Activated T-cell treated with anti-CD3 and anti-CD28 coated beads, Interleukin-2, amount 50 U/mL, for 72 hours (primary cell): ENCODE results near the gene CLEC18A. TPM values are rescaled to one million over a fixed set of nuclear protein-coding genes. Genes with fewer than 3 reads are reported as not detected.
"Not testable (repeated sequence)": the region's sequence is repeated elsewhere in the genome, so short reads cannot be mapped to it uniquely, and the experiment has no call there.

ENCODE experiments used
- ATAC-seq, 2 donors: fragments of 150-1000 bp; cut with Tn5 transposase; replicated peaks in 1 of 2; 2 replicates each; pipeline ENCODE4 v1.10.0; 2021; ENCODE audit warnings: moderate library complexity in 2 of 2, mild to moderate bottlenecking in 1 of 2
- DNase-seq, 2 donors: peaks; one replicate each; pipeline ENCODE4 v3.0.0; 2021 to 2022; ENCODE audit warnings: mixed read lengths in 1 of 2
- H3K27ac Mint-ChIP-seq: one replicate; pipeline ENCODE4 v1.8.0; 2022; ENCODE audit warnings: mild to moderate bottlenecking, moderate library complexity, mixed read lengths
- H3K27me3 Mint-ChIP-seq: one replicate; pipeline ENCODE4 v1.8.0; 2022; ENCODE audit warnings: low read depth, mixed read lengths
- H3K36me3 Mint-ChIP-seq, 2 donors: one replicate each; pipeline ENCODE4 v1.8.0; 2022; ENCODE audit warnings: mixed read lengths in 2 of 2, mild to moderate bottlenecking in 1 of 2; ENCODE audit not compliant: insufficient read depth in 2 of 2
- H3K4me1 Mint-ChIP-seq: one replicate; pipeline ENCODE4 v1.8.0; 2022; ENCODE audit warnings: low read depth, mixed read lengths
- H3K4me3 Mint-ChIP-seq, 2 donors: one replicate each; pipeline ENCODE4 v1.8.0; 2022; ENCODE audit warnings: mild to moderate bottlenecking in 2 of 2, mixed read lengths in 2 of 2, moderate library complexity in 2 of 2
- H3K9me3 Mint-ChIP-seq, 2 donors: one replicate each; pipeline ENCODE4 v1.8.0; 2022; ENCODE audit warnings: mixed read lengths in 2 of 2
- total RNA-seq, 2 donors: library from RNA; stranded (reverse); gene quantifications; one replicate each; pipeline ENCODE4 v1.2.3, GENCODE V29; 2022

The CLEC18A gene
- total RNA-seq, result 1 to 10 TPM; 1.6 to 2.2 TPM

DNA sequence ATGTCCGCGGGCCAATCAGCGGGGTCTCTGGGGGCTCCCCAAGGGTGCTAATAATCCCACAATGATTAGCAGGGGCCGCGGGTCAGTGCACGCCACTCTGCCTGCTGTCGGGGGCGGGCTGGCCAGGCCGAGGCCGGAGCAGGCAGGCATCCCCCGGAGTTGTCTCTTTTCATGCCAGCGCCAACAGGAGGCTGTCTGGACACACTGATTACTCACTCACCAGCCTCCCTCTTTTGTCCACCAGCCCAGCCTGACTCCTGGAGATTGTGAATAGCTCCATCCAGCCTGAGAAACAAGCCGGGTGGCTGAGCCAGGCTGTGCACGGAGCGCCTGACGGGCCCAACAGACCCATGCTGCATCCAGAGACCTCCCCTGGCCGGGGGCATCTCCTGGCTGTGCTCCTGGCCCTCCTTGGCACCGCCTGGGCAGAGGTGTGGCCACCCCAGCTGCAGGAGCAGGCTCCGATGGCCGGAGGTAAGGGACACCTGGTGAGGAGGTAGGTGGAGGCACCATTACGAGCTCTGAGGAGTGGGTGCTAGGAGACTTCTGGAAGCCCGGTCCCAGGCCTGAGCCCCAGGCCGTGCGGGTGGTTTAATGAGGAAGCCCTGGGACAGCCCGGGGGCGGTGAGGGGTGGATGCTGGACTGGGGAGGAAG is at the start of gene CLEC18A:
CLEC18A (plus strand) TSS at position 318 of the 655 bp plus-strand sequence; CDS start at position 351, 33 bp downstream.
- not testable (repeated sequence) for H3K36me3 Mint-ChIP-seq, H3K4me1 Mint-ChIP-seq, H3K27ac Mint-ChIP-seq, H3K9me3 Mint-ChIP-seq, H3K4me3 Mint-ChIP-seq, ATAC-seq, DNase-seq, H3K27me3 Mint-ChIP-seq

DNA sequence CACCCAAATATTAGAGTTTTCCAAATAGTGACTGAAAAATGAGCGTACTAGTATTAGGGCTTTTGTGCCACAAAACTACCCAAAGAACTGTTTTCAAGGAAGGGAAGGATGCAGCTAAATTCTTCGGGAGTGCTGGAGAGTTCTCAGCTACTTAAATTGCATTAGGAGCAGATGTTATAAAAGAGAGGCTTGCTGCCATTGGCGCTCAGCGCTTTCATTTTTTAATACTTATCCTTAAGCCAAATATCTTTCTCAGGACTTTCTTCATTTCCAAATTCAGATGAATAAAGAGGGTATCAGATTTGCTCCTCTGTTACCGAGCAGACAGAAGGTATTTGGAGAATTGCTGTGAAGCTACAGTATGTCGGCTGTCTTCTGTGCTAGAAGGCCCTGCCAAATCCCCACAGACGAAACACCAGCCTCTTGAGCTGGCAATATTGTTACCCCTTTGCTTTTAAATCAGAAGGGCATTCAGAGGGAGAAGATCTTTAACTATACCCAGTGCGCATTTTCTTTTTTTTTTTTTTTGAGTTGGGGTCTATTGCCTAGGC is 47.2 kb upstream of the CLEC18A start:
- no peak for DNase-seq
- Mint-ChIP-seq H3K27me3 (no peaks in the 10 kb centered on the region), H3K9me3 (no peaks in the 10 kb centered on the region), H3K4me1 (no peaks in the 10 kb centered on the region), H3K36me3 (no peaks in the 10 kb centered on the region), H3K27ac (no peak overlapping the region), H3K4me3 (no peak overlapping the region)
- no peak for ATAC-seq

DNA sequence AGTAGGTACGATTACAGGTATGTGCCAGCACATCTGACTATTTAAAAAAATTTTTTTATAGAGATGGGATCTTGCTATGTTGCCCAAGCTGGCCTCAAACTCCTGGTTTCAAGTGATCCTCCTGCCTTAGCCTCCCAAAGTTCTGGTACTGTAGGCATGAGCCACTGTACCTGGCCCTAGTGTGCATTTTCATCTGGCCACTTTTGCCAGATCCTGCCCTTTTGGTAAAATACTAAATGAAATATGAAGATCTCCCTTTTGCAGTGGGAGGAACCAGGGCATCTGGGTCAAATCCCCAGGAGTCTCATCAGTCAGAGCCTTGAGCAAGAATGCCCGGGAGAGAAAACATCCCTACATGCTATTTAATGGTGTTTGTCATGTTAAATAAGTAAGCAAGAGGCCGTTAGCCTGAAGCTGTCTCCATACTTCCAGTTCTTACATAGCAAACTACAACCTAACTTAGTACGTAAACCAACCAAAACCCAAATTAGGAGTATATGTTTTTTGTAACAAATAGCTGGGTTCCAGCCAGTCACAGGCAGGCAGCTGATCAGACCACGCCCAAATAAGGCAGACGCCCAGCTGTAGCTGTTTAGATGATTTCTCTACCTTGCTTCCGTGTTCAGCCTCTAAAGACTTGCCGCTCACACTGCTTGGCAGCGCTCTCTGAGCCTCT is 46.5 kb upstream of the CLEC18A start:
- no peak for ATAC-seq
- DNase-seq, result no peak
- no peak overlapping the region for H3K27ac Mint-ChIP-seq
- H3K4me1 Mint-ChIP-seq, result no peaks in the 10 kb centered on the region
- H3K36me3 Mint-ChIP-seq, result no peaks in the 10 kb centered on the region
- H3K4me3 Mint-ChIP-seq, result no peak overlapping the region
- H3K9me3 Mint-ChIP-seq, result no peaks in the 10 kb centered on the region
- no peaks in the 10 kb centered on the region for H3K27me3 Mint-ChIP-seq

DNA sequence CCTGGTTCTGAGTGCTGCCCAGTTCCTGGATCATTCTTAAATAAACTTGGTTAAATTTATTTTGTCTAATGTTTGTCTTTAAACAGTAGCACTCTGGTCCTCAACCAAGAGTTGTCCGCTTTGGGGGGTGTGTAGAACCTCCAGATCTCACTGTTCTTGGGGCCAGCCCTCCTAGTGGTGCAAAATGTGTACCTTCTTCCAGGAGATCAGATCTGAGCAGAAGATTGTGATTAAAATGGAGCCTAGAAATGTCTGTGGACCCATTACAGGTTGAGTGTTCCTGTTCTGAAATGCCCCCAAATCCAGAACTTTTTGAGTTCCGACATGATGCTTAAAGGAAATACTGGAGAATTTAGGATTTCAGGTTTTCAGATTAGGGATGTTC is 46.0 kb upstream of the CLEC18A start:
- Mint-ChIP-seq H3K27me3 (no peaks in the 10 kb centered on the region), H3K9me3 (no peaks in the 10 kb centered on the region), H3K4me3 (no peak overlapping the region), H3K36me3 (peaks cover 0 to 2% of the 10 kb centered on the region in 2 donors), H3K27ac (no peak overlapping the region), H3K4me1 (no peaks in the 10 kb centered on the region)
- ATAC-seq (no peak), DNase-seq (no peak)

DNA sequence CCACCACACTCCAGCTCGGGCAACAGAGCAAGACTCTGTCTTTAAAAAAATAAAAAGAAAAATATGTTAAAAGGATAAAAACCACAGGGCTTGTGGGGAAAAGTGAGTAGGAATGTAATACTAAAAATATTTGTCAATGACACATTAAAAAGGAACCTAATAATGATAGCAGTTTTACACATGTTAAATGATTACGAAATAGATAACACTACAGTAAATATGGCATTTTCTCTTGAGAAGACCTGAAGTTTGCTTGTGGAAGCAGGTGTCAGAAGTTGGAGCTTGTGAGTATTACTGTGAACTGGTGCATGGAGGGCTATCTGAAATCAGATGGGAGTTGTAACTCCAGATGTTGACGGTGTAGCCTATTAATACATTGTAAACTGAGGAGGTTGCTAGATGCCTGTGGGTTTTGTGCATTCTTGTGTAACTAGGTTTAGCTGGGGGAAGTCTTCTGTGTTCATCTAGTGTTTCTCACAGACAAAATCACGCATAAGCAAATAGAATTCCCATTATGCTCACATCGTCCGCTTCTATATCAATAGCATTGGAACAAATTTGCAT is 44.2 kb upstream of the CLEC18A start:
- ATAC-seq (no peak), DNase-seq (no peak)
- no peaks in the 10 kb centered on the region for H3K4me1 Mint-ChIP-seq
- no peaks in the 10 kb centered on the region for H3K9me3 Mint-ChIP-seq
- no peaks in the 10 kb centered on the region for H3K27me3 Mint-ChIP-seq
- H3K36me3 Mint-ChIP-seq, result peaks cover 2 to 3% of the 10 kb centered on the region in 2 donors
- H3K4me3 Mint-ChIP-seq, result no peak overlapping the region
- H3K27ac Mint-ChIP-seq, result no peak overlapping the region

DNA sequence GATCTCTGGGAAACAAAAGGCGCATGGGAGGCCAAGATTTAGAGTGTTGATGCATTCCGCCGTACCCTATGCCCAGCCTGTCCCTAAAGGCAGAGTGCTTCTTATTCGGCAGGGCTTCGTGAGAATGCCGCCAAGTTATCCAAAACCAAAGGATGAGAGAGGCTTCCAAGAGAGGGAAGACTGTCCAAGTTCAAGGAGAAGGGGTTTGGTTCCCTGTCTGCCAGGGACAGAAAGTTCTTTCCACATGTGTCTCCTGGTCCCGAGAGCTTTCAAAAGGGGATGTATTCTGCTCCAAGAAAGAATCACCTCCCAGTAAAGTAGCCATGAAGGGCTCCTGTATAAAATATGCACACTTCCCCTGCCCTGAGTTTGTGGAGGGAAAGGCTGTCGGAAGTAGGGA is 42.1 kb upstream of the CLEC18A start:
- no peak for DNase-seq
- no peaks in the 10 kb centered on the region for H3K27me3 Mint-ChIP-seq
- no peak overlapping the region for H3K27ac Mint-ChIP-seq
- no peaks in the 10 kb centered on the region for H3K9me3 Mint-ChIP-seq
- H3K36me3 Mint-ChIP-seq, result peaks cover 2 to 3% of the 10 kb centered on the region in 2 donors
- no peak for ATAC-seq
- no peak overlapping the region for H3K4me3 Mint-ChIP-seq
- H3K4me1 Mint-ChIP-seq, result no peaks in the 10 kb centered on the region

DNA sequence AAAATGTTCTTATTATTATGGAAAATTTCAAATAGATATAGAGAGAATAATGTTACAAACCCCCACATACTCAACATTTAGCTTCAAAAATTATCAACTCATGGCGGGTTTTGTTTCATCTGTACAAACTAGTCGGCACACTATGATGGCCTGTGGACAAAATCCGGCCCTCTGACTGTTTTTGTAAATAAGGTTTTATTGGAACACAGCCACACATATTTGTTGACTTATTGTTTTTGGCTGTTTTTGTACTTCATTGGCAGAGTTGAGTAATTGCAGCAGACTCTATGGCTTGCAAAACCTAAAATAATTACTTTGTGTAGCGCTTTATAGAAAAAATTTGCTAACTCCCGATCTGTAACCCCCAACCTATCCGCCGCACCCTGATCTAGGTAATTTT is 41.4 kb upstream of the CLEC18A start:
- Mint-ChIP-seq H3K4me3 (no peak overlapping the region), H3K27me3 (no peaks in the 10 kb centered on the region), H3K4me1 (no peaks in the 10 kb centered on the region), H3K27ac (no peak overlapping the region), H3K9me3 (no peaks in the 10 kb centered on the region), H3K36me3 (peaks cover 2 to 3% of the 10 kb centered on the region in 2 donors)
- no peak for ATAC-seq
- DNase-seq, result no peak

DNA sequence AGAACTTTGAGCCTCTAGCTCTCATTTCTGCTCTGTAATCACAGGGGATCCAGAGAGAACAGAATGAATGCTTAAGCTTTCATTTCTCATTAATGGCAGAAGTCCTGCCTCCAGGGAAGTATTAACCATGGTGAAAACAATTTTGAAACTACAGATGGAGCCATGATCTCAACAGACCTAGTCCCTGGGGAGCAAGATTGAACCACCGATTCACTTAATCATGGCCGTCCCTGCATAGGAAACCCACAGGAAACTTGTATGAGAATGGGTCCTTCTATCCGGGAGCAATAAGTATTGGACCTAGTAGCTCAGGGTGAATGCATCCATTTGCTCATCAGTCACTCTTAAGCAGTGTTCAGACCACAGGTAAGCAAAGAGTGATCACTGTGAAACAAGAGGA is 40.2 kb upstream of the CLEC18A start:
- Mint-ChIP-seq H3K36me3 (peaks cover 2 to 3% of the 10 kb centered on the region in 2 donors), H3K27ac (no peak overlapping the region), H3K27me3 (no peaks in the 10 kb centered on the region), H3K4me1 (no peaks in the 10 kb centered on the region), H3K4me3 (no peak overlapping the region), H3K9me3 (no peaks in the 10 kb centered on the region)
- ATAC-seq, result no peak
- DNase-seq, result no peak

DNA sequence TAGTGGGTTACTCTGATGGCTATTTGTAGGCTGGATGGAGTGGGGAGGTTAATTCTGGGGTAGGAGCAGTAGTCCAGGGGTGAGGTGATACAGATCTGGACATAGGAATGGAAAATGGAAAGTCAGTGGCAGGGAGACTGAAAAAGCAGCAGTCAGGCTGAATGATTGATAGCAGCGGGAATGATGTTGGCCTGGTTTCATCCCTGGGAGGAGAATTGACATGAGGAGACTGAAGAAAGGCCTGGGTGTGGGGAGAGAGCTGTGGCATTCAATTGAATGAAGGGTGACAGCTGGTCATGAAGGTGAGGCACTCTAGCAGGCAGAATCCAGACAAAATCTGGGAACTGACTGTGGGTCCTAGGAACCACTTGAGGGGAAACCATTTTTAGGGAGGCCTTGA is 34.7 kb upstream of the CLEC18A start:
- DNase-seq (no peak), ATAC-seq (no peak)
- no peaks in the 10 kb centered on the region for H3K4me1 Mint-ChIP-seq
- H3K9me3 Mint-ChIP-seq, result no peaks in the 10 kb centered on the region
- H3K27ac Mint-ChIP-seq, result no peak overlapping the region
- H3K4me3 Mint-ChIP-seq, result no peak overlapping the region
- H3K36me3 Mint-ChIP-seq, result no peaks in the 10 kb centered on the region
- no peaks in the 10 kb centered on the region for H3K27me3 Mint-ChIP-seq

DNA sequence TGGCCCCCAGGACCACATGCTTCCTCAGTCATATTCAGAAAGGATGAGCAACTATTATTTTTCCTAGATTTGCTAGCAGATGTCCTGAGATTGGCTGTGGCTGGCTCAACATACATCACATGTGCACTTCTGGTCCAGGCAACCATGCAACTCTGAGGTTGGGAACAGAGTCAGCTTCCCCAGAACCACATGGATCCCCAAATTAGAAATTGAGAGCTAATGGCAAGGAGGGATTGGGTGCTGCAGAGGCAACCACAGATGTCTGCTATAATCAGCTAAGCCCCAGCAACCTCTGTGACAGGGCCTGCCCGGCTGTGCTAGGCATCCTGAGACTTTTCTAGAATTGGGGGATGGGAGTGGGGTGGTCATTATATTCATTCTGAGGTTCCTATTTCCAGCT is 33.8 kb upstream of the CLEC18A start:
- no peaks in the 10 kb centered on the region for H3K4me1 Mint-ChIP-seq
- no peak overlapping the region for H3K4me3 Mint-ChIP-seq
- no peak for DNase-seq
- no peak overlapping the region for H3K27ac Mint-ChIP-seq
- H3K36me3 Mint-ChIP-seq, result no peaks in the 10 kb centered on the region
- H3K9me3 Mint-ChIP-seq, result no peaks in the 10 kb centered on the region
- no peaks in the 10 kb centered on the region for H3K27me3 Mint-ChIP-seq
- no peak for ATAC-seq

DNA sequence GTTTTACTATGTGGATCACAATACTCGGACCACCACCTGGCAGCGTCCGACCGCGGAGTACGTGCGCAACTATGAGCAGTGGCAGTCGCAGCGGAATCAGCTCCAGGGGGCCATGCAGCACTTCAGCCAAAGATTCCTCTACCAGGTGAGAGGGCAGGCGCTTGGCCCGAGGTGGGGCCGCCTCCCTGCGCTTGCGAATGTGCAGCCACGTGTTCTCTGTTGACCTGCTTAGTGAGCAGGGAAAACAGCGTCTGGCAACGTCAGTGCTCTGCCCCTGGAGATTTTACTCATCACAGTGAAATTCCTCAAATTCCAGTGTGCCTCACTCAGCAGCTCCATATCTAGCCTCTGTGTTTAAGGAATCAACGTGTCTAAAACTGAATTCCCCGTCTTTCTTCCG is 33.4 kb upstream of the CLEC18A start:
- Mint-ChIP-seq H3K9me3 (no peaks in the 10 kb centered on the region), H3K4me3 (no peak overlapping the region), H3K27ac (no peak overlapping the region), H3K27me3 (no peaks in the 10 kb centered on the region), H3K36me3 (no peaks in the 10 kb centered on the region), H3K4me1 (no peaks in the 10 kb centered on the region)
- DNase-seq (no peak), ATAC-seq (no peak)

DNA sequence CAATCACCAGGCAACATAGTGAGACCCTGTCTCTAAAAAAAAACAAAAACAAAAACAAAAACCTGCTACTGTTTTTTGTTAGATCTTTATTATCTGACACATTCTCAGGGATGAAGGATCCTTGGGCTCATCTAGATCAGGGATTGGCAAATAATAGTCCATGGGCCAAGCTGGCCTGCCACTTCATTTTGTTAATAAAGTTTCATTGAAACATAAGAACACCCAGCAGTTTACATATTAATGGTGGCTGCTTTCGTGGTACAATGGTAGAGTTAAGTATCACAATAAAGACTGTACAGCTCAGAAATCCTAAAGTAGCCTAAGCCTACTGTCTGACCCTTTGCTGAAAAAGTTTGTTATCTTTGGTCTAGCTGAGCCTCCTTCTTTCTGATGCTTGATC is 32.9 kb upstream of the CLEC18A start:
- Mint-ChIP-seq H3K9me3 (no peaks in the 10 kb centered on the region), H3K4me3 (no peak overlapping the region), H3K27me3 (no peaks in the 10 kb centered on the region), H3K36me3 (no peaks in the 10 kb centered on the region), H3K4me1 (no peaks in the 10 kb centered on the region), H3K27ac (no peak overlapping the region)
- DNase-seq (no peak), ATAC-seq (no peak)

DNA sequence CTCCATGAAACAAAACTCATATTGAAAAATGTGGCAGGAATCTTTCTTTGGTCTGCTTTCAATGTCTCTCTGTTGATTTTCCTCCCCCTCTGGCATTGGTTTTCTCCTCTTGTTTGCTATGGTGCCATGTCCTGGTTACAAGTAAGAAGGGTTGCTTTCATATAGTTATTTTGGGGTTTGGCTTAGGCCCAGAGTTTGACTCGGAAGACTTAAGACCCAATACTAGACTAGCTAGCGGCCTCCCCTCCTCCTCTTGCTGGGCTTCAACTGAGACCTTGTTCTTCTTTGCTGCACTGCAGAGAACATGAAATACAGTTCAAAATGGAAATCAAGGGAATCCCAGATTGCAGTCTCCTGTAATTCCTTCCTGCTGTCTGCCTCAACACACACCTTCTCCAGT is 30.0 kb upstream of the CLEC18A start:
- DNase-seq (no peak), ATAC-seq (no peak)
- H3K27me3 Mint-ChIP-seq, result no peaks in the 10 kb centered on the region
- no peak overlapping the region for H3K27ac Mint-ChIP-seq
- H3K36me3 Mint-ChIP-seq, result no peaks in the 10 kb centered on the region
- no peak overlapping the region for H3K4me3 Mint-ChIP-seq
- H3K9me3 Mint-ChIP-seq, result no peaks in the 10 kb centered on the region
- no peaks in the 10 kb centered on the region for H3K4me1 Mint-ChIP-seq
